K562 (cell line): ENCODE results near the gene GALNT9. TPM values are rescaled to one million over a fixed set of nuclear protein-coding genes. Genes with fewer than 3 reads are reported as not detected.

Experiments
- ATAC-seq: fragments of 200-7000 bp; cut with Tn5 transposase; 3 replicates; pipeline ENCODE4 v1.9.1; 2020; ENCODE audit warnings: moderate library complexity
- BruUV-seq: library from RNA; stranded (reverse); fragments of 400-500 nt; replicated peaks from 2 replicates; lab custom pipeline; 2021; lab: Mats Ljungman, UMichigan
- CTCF ChIA-PET: fragments of 300-600 bp; formaldehyde crosslinking; extraction: SDS; loops from one replicate; lab custom pipeline; 2021; ENCODE audit warnings: low intra/inter-chr PET ratio; lab: Yijun Ruan, JAX
- POLR2A ChIA-PET: fragments of 300-600, 350-650 bp; sonication (Branson Sonifier 250); formaldehyde crosslinking; extraction: SDS; loops from one replicate; lab custom pipeline; 2021; ENCODE audit warnings: antibody characterized with exemption, inconsistent platforms; lab: Yijun Ruan, JAX
- DNase-seq, 4 experiments: peaks; one replicate each; pipeline versions ENCODE4 v3.0.0 to v3.0.0-alpha.2; 2011 to 2018; ENCODE audit warnings: low spot score in 3 of 4, mixed read lengths in 3 of 4; ENCODE audit errors: extremely low read depth in 1 of 4
- FAIRE-seq: peaks from 2 replicates; lab custom pipeline; 2011; peaks lifted over from hg19 to GRCh38; lab: Jason Lieb, UNC
- H2AFZ ChIP-seq: 2 replicates; pipeline ENCODE4 v1.6.0; 2011; ENCODE audit warnings: low read depth, low read length, control low read depth, inconsistent platforms
- H3K27ac ChIP-seq: fragments of 200-600 bp; 3 replicates; pipeline ENCODE4 v1.8.0; 2011; ENCODE audit warnings: low read depth, mild to moderate bottlenecking, control low read depth, inconsistent platforms, low read length, moderate library complexity, mixed read lengths; ENCODE audit errors: extremely low read depth
- H3K27me3 ChIP-seq, 2 experiments: fragments of 300-600 bp in 1 of 2; 2 replicates in 1 of 2; 3 replicates in 1 of 2; pipeline versions ENCODE4 v1.6.0 to v1.8.0; 2011; ENCODE audit warnings: inconsistent platforms in 2 of 2, low read length in 2 of 2, mild to moderate bottlenecking in 1 of 2, mixed read lengths in 1 of 2, moderate library complexity in 1 of 2; ENCODE audit not compliant: control insufficient read depth in 2 of 2, insufficient read depth in 2 of 2
- H3K36me3 ChIP-seq: fragments of 300-600 bp; 3 replicates; pipeline ENCODE4 v1.8.0; 2011; ENCODE audit warnings: mild to moderate bottlenecking, low read length, inconsistent platforms; ENCODE audit not compliant: control insufficient read depth, insufficient read depth
- H3K4me1 ChIP-seq, 2 experiments: fragments of 200-600 bp in 1 of 2; replicated peaks in 1 of 2; 2 replicates in 1 of 2; 3 replicates in 1 of 2; pipeline versions ENCODE4 v1.5.1 to v1.8.0; 2011; ENCODE audit warnings: inconsistent platforms in 2 of 2, low read length in 2 of 2, mild to moderate bottlenecking in 1 of 2, mixed read lengths in 1 of 2, moderate library complexity in 1 of 2; ENCODE audit not compliant: control insufficient read depth in 2 of 2, insufficient read depth in 2 of 2
- H3K4me2 ChIP-seq: 2 replicates; pipeline ENCODE4 v1.6.1; 2011; ENCODE audit warnings: low read length, control low read depth, inconsistent platforms, mixed read lengths; ENCODE audit not compliant: insufficient read depth
- H3K4me3 ChIP-seq: fragments of 200-600 bp; sonication (generic), shearing (Covaris generic); 2 replicates; pipeline ENCODE4 v1.5.1; 2016; ENCODE audit warnings: control low read depth, inconsistent platforms
- H3K79me2 ChIP-seq: fragments of 200-600 bp; 3 replicates; pipeline ENCODE4 v1.8.0; 2011; ENCODE audit warnings: low read length, inconsistent platforms; ENCODE audit not compliant: control insufficient read depth, insufficient read depth
- H3K9ac ChIP-seq, 2 experiments: 2 replicates each; pipeline versions ENCODE4 v1.6.0 to v1.6.1; 2011; ENCODE audit warnings: low read depth in 2 of 2, low read length in 2 of 2, control low read depth in 1 of 2, inconsistent platforms in 1 of 2, mild to moderate bottlenecking in 1 of 2, mixed read lengths in 1 of 2; ENCODE audit not compliant: insufficient read depth in 1 of 2
- H3K9me1 ChIP-seq: one replicate; pipeline ENCODE4 v1.6.0; 2011; ENCODE audit warnings: inconsistent platforms, mild to moderate bottlenecking, low read length, moderate library complexity; ENCODE audit not compliant: control insufficient read depth, insufficient read depth
- H3K9me3 ChIP-seq: replicated peaks from 2 replicates; pipeline ENCODE4 v1.5.1; 2011; ENCODE audit warnings: low read depth, low read length, inconsistent platforms; ENCODE audit not compliant: control insufficient read depth, insufficient read depth
- H4K20me1 ChIP-seq: replicated peaks from 2 replicates; pipeline ENCODE4 v1.6.1; 2011; ENCODE audit warnings: low read length, inconsistent platforms, mixed read lengths; ENCODE audit not compliant: control insufficient read depth, insufficient read depth
- PTBP1 ChIP-seq: fragments of 200-400 bp; formaldehyde crosslinking; IDR thresholded peaks from 2 replicates; pipeline ENCODE4 v1.6.1; 2017; ENCODE audit warnings: low read depth, low read length
- SMAD4 ChIP-seq: fragments of 250-450 bp; sonication (Bioruptor Pico); conservative IDR thresholded peaks from 2 replicates; pipeline ENCODE4 v1.8.0; 2021; ENCODE audit warnings: inconsistent platforms, mild to moderate bottlenecking, moderate library complexity
- SMARCB1 ChIP-seq: IDR thresholded peaks from 2 replicates; pipeline ENCODE4 v1.6.1; 2011; ENCODE audit warnings: improper control_type of control experiment, low read depth; ENCODE audit not compliant: insufficient read length
- TCF7L2 ChIP-seq: fragments of 150-350 bp; IDR thresholded peaks from 2 replicates; pipeline ENCODE4 v1.6.1; 2016; ENCODE audit warnings: low read depth, mild to moderate bottlenecking, low read length, moderate library complexity
- TEAD4 ChIP-seq, 2 experiments: sonication (generic) in 1 of 2; formaldehyde crosslinking in 1 of 2; IDR thresholded peaks; 2 replicates each; pipeline versions ENCODE4 v1.6.1 to v1.8.0; 2012 to 2022; ENCODE audit warnings: borderline replicate concordance in 1 of 2, inconsistent platforms in 1 of 2, low read length in 1 of 2, mild to moderate bottlenecking in 1 of 2, missing genetic modification reagents in 1 of 2
- U2AF1 ChIP-seq: fragments of 200-400 bp; formaldehyde crosslinking; optimal IDR thresholded peaks from 2 replicates; pipeline ENCODE3; 2017; ENCODE audit warnings: mild to moderate bottlenecking, low read depth, low read length, moderate library complexity
- WGBS: fragments of 100-300 bp; shearing (Covaris generic); methylation state at CpG from one replicate; pipeline ENCODE4 v1.1.6; 2016; ENCODE audit warnings: low coverage, mixed read lengths; ENCODE audit not compliant: insufficient coverage; ENCODE audit errors: missing lambda C conversion rate; 5-methylcytosine and 5-hydroxymethylcytosine counted together
- in situ Hi-C: fragments of 300-500 bp; cut with MboI; formaldehyde crosslinking; loops from 4 replicates; pipeline ENCODE4 v1.15.0; 2018; ENCODE audit warnings: inconsistent platforms, mixed read lengths
- intact Hi-C: fragments of 100-400 bp; cut with micrococcal nuclease; formaldehyde crosslinking; loops from 2 replicates; pipeline ENCODE4 v1.14.2; 2022
- polyA plus RNA-seq, 8 experiments: library from polyadenylated mRNA; depleted of rRNA in 4 of 8; stranded (reverse) in 5 of 8; unstranded in 3 of 8; fragments of >200 nt; fragmentation: Nextera tagmentation in 2 of 8; fragmentation: Illumina TruSeq in 1 of 8; extraction: Ambion mirVana in 2 of 8; extraction: Trizol in 1 of 8; gene quantifications; 2 replicates each; pipeline versions ENCODE4 v1.2.1 to v1.2.3, GENCODE V29; 2011 to 2014; ENCODE audit warnings: inconsistent platforms in 1 of 8, missing spikeins in 1 of 8
- total RNA-seq, 7 experiments: library from RNA; depleted of rRNA in 6 of 7; stranded (reverse); fragments of >200 nt in 6 of 7; fragmentation: Illumina TruSeq in 2 of 7; extraction: Trizol in 2 of 7; gene quantifications; 2 replicates each; pipeline versions ENCODE4 v1.2.1 to v1.2.3, GENCODE V29; 2011 to 2021; ENCODE audit warnings: low replicate concordance in 1 of 7
- TF ChIP-seq, protein P1 (sequence below): fragments of 250-450 bp; sonication (Bioruptor Pico); IDR thresholded peaks from 2 replicates; pipeline ENCODE4 v1.5.0; 2021

The GALNT9 gene
- total and polyA plus RNA-seq, 9 of the 15 experiments (the other 6 are each of a cell fraction or from before 2014, with no cell fraction given): not detected

DNA sequence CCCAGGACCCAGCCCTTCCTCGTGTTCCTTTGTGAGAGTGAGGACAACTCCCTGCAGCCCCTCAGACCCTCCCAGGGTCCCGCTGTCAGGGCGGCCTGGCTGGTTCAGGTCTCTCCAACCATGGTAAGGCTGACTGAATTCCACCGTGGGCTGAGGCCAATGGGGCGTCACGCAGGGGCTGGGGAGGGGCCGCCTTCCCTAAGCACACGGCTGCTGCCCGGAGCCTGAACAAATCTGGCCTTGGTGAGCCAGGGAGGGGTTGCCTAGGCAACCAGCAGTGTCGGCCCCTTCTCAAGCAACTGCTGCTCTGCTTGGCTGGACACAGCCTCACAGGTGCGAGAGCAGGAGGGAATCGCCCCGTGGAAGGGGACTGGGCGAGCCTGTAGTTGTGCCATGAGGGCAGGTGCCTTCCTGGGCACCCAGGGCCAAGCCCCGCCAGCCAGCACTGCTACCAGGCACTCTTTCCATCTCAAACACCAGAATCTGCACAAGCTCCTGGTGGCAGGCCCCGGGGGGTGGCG lies 37.0 kb upstream of the GALNT9 start (continued):
- TF ChIP-seq TCF7L2 (no peak), U2AF1 (no peak)

DNA sequence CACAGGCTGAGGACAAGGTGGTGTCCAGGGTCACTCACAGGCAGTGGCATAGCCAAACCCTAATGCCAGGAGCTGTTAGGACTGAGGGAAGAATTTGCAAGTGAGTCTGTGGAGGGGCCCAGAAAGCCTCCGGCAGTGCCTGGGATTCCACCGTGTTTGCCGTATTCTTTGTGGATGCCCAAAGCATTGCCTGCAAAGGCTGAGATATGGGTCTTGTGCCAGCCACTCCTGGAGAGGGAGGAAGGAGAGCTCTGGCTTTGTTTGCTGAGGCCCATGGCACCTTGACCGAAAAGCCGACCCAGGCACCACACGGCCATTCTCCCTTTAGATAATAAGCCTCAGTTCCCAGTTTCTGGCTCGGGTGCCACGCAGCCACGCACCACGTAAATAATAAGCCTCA lies 35.8 kb upstream of the GALNT9 start:
- 15% methylated on average over 8 of the region's 10 CpGs for WGBS
- H3K4me2 ChIP-seq: no peak overlapping the region
- intact Hi-C loops: no loop called here

More for the DNA sequence above, 35.8 kb upstream of the GALNT9 start:
- Histone ChIP-seq H3K36me3 (no peaks in the 10 kb centered on the region), H3K79me2 (no peaks in the 10 kb centered on the region), H3K9ac (no peak overlapping the region), H3K4me1 (peaks cover 0 to 3% of the 10 kb centered on the region in 2 experiments; a peak in 1 of 5 replicates), H3K9me3 (no peaks in the 10 kb centered on the region), H3K4me3 (no peak overlapping the region)
- in situ Hi-C loops: no loop called here
- no TSS peak for BruUV-seq
- CTCF ChIA-PET: no interaction called here
- no peak for DNase-seq
- TF ChIP-seq, protein P1, sequence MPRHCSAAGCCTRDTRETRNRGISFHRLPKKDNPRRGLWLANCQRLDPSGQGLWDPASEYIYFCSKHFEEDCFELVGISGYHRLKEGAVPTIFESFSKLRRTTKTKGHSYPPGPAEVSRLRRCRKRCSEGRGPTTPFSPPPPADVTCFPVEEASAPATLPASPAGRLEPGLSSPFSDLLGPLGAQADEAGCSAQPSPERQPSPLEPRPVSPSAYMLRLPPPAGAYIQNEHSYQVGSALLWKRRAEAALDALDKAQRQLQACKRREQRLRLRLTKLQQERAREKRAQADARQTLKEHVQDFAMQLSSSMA: no peak
- TF ChIP-seq U2AF1 (no peak), SMAD4 (no peak), PTBP1 (no peak), SMARCB1 (no peak), TEAD4 (IDR thresholded peaks at IDR 0.05; ENCODE audit: low read length) (no peak), TEAD4 (CRISPR knock-in tag; IDR thresholded peaks at IDR 0.05; ENCODE audit: borderline replicate concordance) (no peak)
- TF ChIP-seq, all 486 proteins: peak for 0
- Histone ChIP-seq H4K20me1 (no peaks in the 10 kb centered on the region), H3K27me3 (peaks cover 4 to 62% of the 10 kb centered on the region in 2 experiments; a peak in 4 of 5 replicates), H3K27ac (no peak overlapping the region), H3K9me1 (no peaks in the 10 kb centered on the region), H2AFZ (no peak overlapping the region)
- ATAC-seq (no peak), FAIRE-seq (no peak)
- POLR2A ChIA-PET: interaction anchor here (0.7 kb wide), 1 partner anchor 926 kb away, joined by 5 read pairs; no protein-coding TSS in a partner anchor
